Measurements from ENCODE around the gene TARBP2. TPM values are rescaled to one million over a fixed set of nuclear protein-coding genes. Genes with fewer than 3 reads are reported as not detected.

Gene TARBP2
- polyA plus RNA-seq, 2 of the 4 experiments (the other 2 are of a cell fraction): 41.5 to 49.9 TPM

GRCh38 chr12:53502331-53502730 is 1.2 kb downstream of the TARBP2 start:
- ATAC-seq (no peak), DNase-seq (ENCODE audit: low read depth in 1 of 2, low spot score in 1 of 2) (no peak), FAIRE-seq (no peak)
- Histone ChIP-seq H3K27ac (peak overlapping the region; percentile 94 to 96; a peak in 5 of 6 replicates), H3K9me3 (no peaks in the 10 kb centered on the region), H3K4me3 (peak overlapping the region; percentile 64), H3K4me1 (peaks cover 31% of the 10 kb centered on the region), H3K4me2 (peak overlapping the region; percentile 91)
- ChIA-PET CTCF (interaction anchor here (2.6 to 13.1 kb wide), 3 partner anchors 16 to 176 kb away, joined by 7 to 169 read pairs (median 104); partner anchors contain the start of gene AAAS), POLR2A (no interaction called here)
- TF ChIP-seq RFX5 (IDR thresholded peaks at IDR 0.05): no peak
- no peak for TF ChIP-seq RCOR1 (IDR thresholded peaks at IDR 0.05; ENCODE audit: low read depth, low read length)
- TF ChIP-seq EHF (CRISPR knock-in tag; IDR thresholded peaks at IDR 0.05): no peak
- TF ChIP-seq NR3C1 (IDR thresholded peaks at IDR 0.05): no peak
- WGBS (ENCODE audit: missing lambda C conversion rate): 71% methylated on average over 9 of the region's 9 CpGs

DNA sequence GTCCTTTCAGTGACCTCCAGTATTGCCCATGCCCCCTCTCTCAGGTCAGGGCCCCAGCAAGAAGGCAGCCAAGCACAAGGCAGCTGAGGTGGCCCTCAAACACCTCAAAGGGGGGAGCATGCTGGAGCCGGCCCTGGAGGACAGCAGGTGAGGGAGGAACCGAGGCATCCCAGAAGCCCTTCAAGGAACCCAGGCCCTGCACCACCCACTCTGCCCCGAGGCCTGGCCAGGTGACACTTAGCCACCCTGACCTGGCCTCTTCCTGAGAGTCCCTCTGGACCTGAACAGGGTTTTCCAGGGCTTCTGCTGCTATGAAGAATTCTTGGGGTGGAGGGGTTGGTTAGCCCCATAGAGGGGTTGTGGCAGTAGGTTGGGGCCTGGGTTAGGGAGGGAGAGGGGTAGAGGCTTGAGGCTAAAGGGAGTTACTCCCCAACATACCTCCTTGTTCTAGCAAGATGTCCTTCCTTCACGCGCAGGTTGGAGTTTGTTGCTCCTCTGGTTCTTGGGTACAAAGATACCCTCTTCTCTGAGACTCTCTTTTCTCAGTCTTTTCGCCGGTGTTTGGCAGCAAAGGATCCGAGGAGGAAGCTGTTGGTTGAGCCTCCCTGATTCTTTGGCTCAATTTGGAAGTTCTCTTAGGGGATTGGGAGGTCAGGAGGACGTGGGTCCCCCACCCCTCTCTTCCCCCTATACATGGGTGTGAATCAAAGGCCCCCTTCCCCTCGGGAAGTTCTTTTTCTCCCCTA is 2.1 kb downstream of the TARBP2 start:
- ChIA-PET POLR2A (no interaction called here), CTCF (interaction anchor here (1.0 to 13.1 kb wide), 6 partner anchors 15 to 177 kb away, joined by 3 to 169 read pairs (median 6); partner anchors contain the start of genes AAAS and ATP5MC2)
- FAIRE-seq: no peak
- Histone ChIP-seq H3K4me1 (peaks cover 27% of the 10 kb centered on the region), H3K4me3 (no peak overlapping the region), H3K4me2 (peak overlapping the region; percentile 91; the same call in 2 of the 3 replicates), H3K27ac (no peak overlapping the region), H3K9me3 (no peaks in the 10 kb centered on the region)
- 80% methylated on average over 9 of the region's 10 CpGs for WGBS (ENCODE audit: missing lambda C conversion rate)
- DNase-seq (ENCODE audit: low read depth in 1 of 2, low spot score in 1 of 2): no peak
- TF ChIP-seq NFE2L2 (conservative IDR thresholded peaks at IDR 0.05; ENCODE audit: low read length) (no peak), RNF2 (IDR thresholded peaks at IDR 0.05; ENCODE audit: borderline replicate concordance, low read depth) (no peak), EHMT2 (IDR thresholded peaks at IDR 0.05; ENCODE audit: low read depth) (no peak), FOSL2 (IDR thresholded peaks at IDR 0.05) (no peak), FOSL2 (CRISPR knock-in tag; IDR thresholded peaks at IDR 0.05) (no peak), BCL3 (IDR thresholded peaks at IDR 0.05) (no peak), JUN (IDR thresholded peaks at IDR 0.05) (no peak)
- no peak for ATAC-seq

DNA sequence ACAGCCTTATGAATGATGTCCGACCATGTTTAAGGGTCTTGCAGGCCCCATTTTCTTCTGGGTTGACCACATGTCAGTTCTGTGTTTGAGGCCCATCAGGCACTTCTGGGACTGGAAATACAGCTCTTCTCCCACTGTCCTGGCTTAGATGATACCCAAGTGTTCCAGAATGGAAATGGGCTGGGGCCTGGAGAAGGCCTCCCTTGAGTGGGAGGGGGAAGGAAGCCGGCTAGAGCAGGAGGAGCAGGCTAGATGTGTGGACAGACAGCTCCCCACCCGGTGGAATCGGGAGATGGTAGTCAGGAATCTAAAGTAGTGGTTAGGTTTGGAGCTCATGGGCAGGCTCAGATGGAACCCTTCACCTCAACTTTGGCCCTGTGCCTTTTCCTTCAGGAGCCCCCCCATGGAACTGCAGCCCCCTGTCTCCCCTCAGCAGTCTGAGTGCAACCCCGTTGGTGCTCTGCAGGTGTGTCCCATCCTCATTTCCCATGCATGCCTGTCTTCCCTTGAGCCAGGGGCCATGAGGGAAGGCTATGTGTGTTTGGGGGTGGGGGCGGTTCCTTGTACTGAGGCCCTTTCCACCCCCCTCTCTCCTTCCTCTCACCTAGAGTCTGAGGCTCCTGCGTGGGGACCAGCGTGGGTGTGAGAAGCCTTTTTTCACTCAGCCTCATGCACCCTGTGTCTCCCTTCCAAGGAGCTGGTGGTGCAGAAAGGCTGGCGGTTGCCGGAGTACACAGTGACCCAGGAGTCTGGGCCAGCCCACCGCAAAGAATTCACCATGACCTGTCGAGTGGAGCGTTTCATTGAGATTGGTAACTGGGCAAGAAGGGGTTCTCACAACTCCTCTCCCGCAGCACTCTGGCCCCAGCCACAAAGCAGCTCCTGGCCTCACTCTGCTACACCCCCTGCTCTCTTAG is 3.2 kb downstream of the TARBP2 start:
- CTCF ChIA-PET: interaction anchor here (1.0 to 13.1 kb wide), 9 partner anchors 11 to 178 kb away, joined by 3 to 169 read pairs (median 3); partner anchors contain the start of genes AAAS and ATP5MC2

More for the DNA sequence above, 3.2 kb downstream of the TARBP2 start:
- no peak overlapping the region; a peak in 1 of 6 replicates for H3K27ac ChIP-seq
- H3K4me1 ChIP-seq: peaks cover 21% of the 10 kb centered on the region
- DNase-seq (ENCODE audit: low read depth in 1 of 2, low spot score in 1 of 2): no peak
- no peaks in the 10 kb centered on the region for H3K9me3 ChIP-seq
- POLR2A ChIA-PET: no interaction called here
- no peak for FAIRE-seq
- no peak overlapping the region for H3K4me3 ChIP-seq
- WGBS (ENCODE audit: missing lambda C conversion rate): 84% methylated on average over 14 of the region's 14 CpGs
- no peak overlapping the region for H3K4me2 ChIP-seq
- TF ChIP-seq CEBPB (IDR thresholded peaks at IDR 0.05) (no peak), MAZ (IDR thresholded peaks at IDR 0.05; ENCODE audit: borderline replicate concordance, low read depth, low read length) (no peak), EHF (CRISPR knock-in tag; IDR thresholded peaks at IDR 0.05) (no peak), CHD4 (IDR thresholded peaks at IDR 0.05; ENCODE audit: borderline replicate concordance) (no peak), HOXB5 (CRISPR knock-in tag; IDR thresholded peaks at IDR 0.05) (no peak), ZNF302 (CRISPR knock-in tag; IDR thresholded peaks at IDR 0.05) (no peak), GATA3 (IDR thresholded peaks at IDR 0.05; ENCODE audit: borderline replicate concordance) (no peak), NR3C1 (IDR thresholded peaks at IDR 0.05) (no peak), HEYL (CRISPR knock-in tag; IDR thresholded peaks at IDR 0.05) (no peak), CHD2 (IDR thresholded peaks at IDR 0.05; ENCODE audit: low read length, partially characterized antibody) (no peak), ZFP36 (IDR thresholded peaks at IDR 0.05; ENCODE audit: borderline replicate concordance, partially characterized antibody) (no peak), HDAC2 (IDR thresholded peaks at IDR 0.05) (no peak), MYC (IDR thresholded peaks at IDR 0.05; ENCODE audit: borderline replicate concordance, low read length) (no peak), PHF8 (IDR thresholded peaks at IDR 0.05; ENCODE audit: borderline replicate concordance, low read depth) (no peak), CBX8 (IDR thresholded peaks at IDR 0.05) (no peak), HOXA7 (CRISPR knock-in tag; IDR thresholded peaks at IDR 0.05) (no peak), RARB (CRISPR knock-in tag; IDR thresholded peaks at IDR 0.05) (no peak), JUN (IDR thresholded peaks at IDR 0.05) (no peak)
- TF ChIP-seq, protein P1, sequence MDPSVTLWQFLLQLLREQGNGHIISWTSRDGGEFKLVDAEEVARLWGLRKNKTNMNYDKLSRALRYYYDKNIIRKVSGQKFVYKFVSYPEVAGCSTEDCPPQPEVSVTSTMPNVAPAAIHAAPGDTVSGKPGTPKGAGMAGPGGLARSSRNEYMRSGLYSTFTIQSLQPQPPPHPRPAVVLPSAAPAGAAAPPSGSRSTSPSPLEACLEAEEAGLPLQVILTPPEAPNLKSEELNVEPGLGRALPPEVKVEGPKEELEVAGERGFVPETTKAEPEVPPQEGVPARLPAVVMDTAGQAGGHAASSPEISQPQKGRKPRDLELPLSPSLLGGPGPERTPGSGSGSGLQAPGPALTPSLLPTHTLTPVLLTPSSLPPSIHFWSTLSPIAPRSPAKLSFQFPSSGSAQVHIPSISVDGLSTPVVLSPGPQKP (IDR thresholded peaks at IDR 0.05; ENCODE audit: low read depth, low read length): no peak
- no peak for ATAC-seq

All from A549 (cell line).